GM19463 (cell line): ENCODE data around the gene SEPTIN3.

ENCODE experiments used
- ATAC-seq: cut with Tn5 transposase; IDR thresholded peaks from one replicate; pipeline ENCODE4 v1.9.1; 2021; ENCODE audit warnings: mild to moderate bottlenecking, moderate library complexity; ENCODE audit not compliant: unreplicated experiment

The SEPTIN3 gene

GRCh38 chr22:41974691-41975290 is 5.5 kb downstream of the SEPTIN3 start:
- no peak for ATAC-seq

- ATAC-seq: no peak
Observed at GRCh38 chr22:41975299-41976069, 6.2 kb downstream of the SEPTIN3 start.

- ATAC-seq: no peak
Observed at GRCh38 chr22:41976070-41976901, 7.0 kb downstream of the SEPTIN3 start.

DNA sequence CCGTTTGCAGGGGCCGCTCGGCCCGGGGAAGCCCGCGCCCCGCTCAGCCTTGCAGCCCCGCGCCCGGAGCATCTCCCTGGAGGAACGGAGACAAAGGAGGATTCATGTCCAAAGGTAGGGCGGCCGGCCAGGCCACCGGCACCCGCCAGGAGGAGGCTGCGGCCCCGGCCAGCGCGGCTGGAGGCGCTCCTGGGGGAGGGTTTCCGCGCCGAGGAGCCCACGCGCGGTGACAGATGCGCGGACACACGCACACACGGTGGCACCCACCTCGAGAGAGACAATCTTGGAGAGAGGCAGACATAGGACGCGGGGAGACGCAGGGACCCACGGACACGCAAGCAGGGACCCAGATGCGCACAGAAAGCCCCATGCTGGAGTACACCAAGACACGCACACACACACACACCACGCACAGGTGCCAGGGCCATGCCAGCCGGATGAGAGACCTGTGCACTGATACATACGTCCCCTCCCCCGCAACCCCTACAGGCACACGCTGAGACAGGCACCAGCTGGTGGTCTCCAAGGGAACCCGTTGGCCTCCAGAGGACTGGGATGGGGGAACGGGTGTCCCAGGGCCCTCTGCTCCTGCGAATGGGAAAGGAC is 7.8 kb downstream of the SEPTIN3 start:
- ATAC-seq: no peak

DNA sequence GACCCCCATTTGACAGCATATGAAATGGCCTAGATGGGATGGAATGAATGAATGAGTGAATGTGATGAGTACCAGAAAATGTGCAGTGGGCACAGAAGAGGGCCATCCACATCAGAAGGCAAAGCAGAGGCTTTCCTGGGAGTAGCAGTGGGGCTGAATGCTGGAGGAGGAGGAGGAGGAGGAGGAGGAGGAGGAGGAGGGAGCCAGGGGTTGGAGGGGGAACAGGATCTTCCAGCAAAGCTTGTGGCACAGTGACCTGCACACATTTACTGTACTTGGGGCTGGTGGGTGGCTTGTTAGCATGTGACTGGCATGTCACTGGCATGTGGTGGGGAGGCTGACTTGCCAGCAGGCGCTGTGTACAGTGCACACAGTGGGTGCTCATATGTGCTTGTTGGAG is 9.5 kb downstream of the SEPTIN3 start:
- ATAC-seq: no peak

- no peak for ATAC-seq
Observed at GRCh38 chr22:41979423-41980250, 10.4 kb downstream of the SEPTIN3 start.

GRCh38 chr22:41982865-41983264 is 13.6 kb downstream of the SEPTIN3 start:
- ATAC-seq: no peak

GRCh38 chr22:41983513-41984405 is 14.5 kb downstream of the SEPTIN3 start:
- no peak for ATAC-seq

GRCh38 chr22:41987276-41987675 is 18.0 kb downstream of the SEPTIN3 start:
- no peak for ATAC-seq

DNA sequence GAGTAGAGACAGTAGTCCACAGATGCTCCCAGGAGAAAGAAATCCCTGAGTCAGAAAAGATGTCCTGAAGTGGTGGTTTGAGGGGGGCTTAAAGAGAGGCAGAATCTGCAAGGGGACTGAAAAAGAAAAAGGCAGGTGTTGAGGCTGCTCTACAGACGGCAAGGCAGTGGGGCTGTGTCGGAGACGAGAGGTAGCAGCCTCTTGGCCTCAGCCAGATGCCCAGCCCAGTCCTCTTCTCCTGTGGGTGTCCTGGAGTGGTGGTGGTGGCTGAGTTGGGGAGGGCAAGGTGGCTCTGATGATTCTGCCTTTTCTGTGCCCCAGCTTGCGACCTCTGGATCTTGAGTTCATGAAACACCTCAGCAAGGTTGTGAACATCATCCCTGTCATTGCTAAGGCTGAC is 20.0 kb downstream of the SEPTIN3 start:
- ATAC-seq: no peak

DNA sequence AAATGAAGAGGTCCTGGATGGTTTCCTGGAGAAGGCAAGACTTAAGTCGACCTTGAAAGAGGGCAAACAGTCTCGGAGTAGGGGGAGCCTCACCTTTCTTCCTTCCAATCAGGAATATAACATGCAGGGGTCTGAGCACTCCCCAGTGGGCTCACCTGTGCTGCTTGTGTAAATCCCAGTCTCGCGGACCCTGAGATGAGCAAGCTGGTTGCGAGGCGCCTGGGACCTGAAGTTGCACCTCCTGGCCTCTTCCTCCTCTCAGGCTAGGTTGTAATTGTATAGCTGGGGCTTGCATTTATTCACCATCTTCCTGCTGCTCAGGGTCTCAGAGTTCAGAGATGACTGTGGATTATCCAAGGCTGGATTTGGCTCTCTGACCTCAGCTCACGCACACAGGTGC is 21.9 kb downstream of the SEPTIN3 start:
- ATAC-seq: no peak

GRCh38 chr22:41992496-41992895 is 23.3 kb downstream of the SEPTIN3 start:
- ATAC-seq: no peak

- no peak for ATAC-seq
Observed at GRCh38 chr22:41995211-41995610, 26.0 kb downstream of the SEPTIN3 start.

DNA sequence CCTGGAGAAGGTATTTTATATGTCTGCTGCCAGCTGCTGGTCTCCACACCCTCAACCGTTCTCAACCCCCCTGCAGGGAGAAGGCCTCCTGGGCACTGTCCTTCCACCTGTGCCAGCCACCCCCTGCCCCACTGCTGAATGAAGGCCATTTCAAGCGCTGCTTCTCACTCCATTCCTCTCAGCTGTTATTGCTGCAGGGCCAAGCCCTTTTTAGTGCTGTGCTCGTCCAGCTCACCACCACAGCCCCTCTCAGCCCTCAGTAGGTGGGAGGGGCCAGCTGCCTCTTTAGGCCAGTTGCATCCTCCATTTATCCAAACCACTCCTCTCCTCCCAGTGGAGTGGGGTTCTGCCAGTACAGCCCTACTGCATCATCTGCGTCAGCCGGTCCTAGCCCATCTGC is 27.6 kb downstream of the SEPTIN3 start:
- ATAC-seq: no peak

DNA sequence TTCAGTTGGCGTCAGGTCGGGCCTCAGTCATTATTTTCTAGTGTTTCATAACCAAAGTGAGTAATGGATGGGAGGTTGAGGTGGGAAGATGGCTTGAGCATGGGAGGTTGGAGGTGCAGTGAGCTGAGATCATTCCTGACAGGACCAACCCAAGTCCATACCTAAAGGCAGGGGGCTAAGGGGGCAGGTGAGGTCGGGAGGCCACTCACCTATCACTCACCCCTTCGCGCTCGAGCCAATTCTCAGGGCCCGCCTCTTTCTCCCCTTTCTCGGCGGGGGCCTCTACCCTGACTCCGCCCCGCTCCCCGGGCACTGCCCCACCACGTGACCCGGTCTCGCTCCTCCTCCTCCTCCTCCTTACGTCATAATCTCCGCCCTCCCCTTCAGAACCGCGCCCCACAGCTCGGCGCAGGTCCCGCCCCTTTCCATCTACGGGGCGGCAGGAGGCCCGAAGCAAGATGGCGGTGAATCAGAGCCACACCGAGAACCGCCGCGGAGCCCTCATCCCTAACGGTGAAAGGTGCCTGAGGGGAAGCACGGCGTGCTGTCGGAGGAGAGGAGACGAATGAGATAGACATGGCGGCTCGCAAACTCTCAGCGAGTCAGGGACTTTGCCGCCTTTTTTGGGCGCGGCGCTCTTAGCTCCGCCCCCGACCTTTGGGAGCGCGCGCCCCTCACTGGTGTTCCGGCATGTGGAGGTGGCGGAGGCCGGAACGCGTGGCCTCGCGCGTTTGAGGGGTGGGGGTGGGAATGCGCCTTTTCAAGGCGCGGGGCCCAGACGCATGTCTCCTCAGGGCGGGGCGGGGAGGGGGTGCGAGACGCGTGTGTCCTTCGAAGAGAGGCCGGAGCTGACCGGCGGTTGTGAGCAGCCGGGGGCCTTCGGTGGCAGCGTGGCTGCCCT is 29.4 kb downstream of the SEPTIN3 start, which contains the start of gene WBP2NL:
Gene WBP2NL (plus strand): TSS at position 428 of the 901 bp plus-strand sequence. CDS start 31 bp downstream, at position 459.
- ATAC-seq: peak; percentile 74

GRCh38 chr22:42000466-42000865 is 31.2 kb downstream of the SEPTIN3 start:
- no peak for ATAC-seq

GRCh38 chr22:42001121-42001520 is 31.9 kb downstream of the SEPTIN3 start:
- no peak for ATAC-seq

DNA sequence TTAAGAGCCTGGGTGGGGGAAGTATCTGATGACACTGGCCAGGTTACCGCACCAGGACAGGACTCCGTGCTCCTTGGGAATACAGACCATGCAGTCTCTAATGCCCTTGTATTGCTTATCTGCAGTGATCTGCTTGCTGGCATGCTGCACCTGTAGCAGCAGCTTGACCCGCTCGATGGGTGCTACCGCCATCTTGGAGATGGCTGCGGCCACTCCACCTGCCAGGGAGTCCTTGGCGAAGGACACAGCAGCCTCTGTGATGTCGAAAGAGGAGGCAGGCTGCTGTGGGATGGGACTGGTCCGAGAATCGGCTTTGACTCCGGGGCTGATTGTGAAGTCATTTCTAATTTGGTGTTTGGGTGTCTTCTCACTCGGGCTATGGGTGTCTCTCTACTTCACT is 32.5 kb downstream of the SEPTIN3 start:
- no peak for ATAC-seq
